Measurements from ENCODE around the gene API5. TPM values are rescaled to one million over a fixed set of nuclear protein-coding genes. Genes with fewer than 3 reads are reported as not detected.
A peak's percentile ranks its signal among the peaks of the same experiment; 100 is the strongest.

API5 gene
- total RNA-seq: 100 to 1,000 TPM in 1 of 5 donors, 10 to 100 TPM in 4; 71.1 to 101 (median 97.2) TPM
- total RNA-seq (2013): 79.6 TPM
- total RNA-seq: 77.0 to 321 (median 126) reads per million in 29 experiments

- DNase-seq: peak; percentile 82 to 94 (median 91)
- no peaks in the 10 kb centered on the region for H3K36me3 Mint-ChIP-seq
- Histone ChIP-seq H3K4me3 (ENCODE audit: control insufficient read depth in 1 of 2, extremely low read depth in 1 of 2, low read length in 1 of 2) (peak within 1 kb of the TSS; percentile 71 to 74), H3K27me3 (replicated peaks in 1 of 2; ENCODE audit: control insufficient read depth in 2 of 2, extremely low read depth in 1 of 2, insufficient read depth in 2 of 2, low read length in 1 of 2) (no peaks in the 10 kb centered on the region), H3K9me3 (no peaks in the 10 kb centered on the region), H3K36me3 (ENCODE audit: control insufficient read depth in 2 of 2, extremely low read depth in 1 of 2, insufficient read depth in 1 of 2, low read length in 1 of 2) (no peaks in the 10 kb centered on the region), H3K4me1 (ENCODE audit: control insufficient read depth in 1 of 2, extremely low read depth in 1 of 2, insufficient read depth in 2 of 2, low read length in 2 of 2) (peaks cover 22 to 31% of the 10 kb centered on the region in 2 experiments), H3K27ac (ENCODE audit: low read length) (peak within 1 kb of the TSS; percentile 55)
- H3K9me3 Mint-ChIP-seq: no peaks in the 10 kb centered on the region
- no peaks in the 10 kb centered on the region for H3K27me3 Mint-ChIP-seq
- peak within 1 kb of the TSS; percentile 88 to 90 for H3K27ac Mint-ChIP-seq
- H3K4me1 Mint-ChIP-seq: peaks cover 48 to 52% (median 51%) of the 10 kb centered on the region in 3 donors
- POLR2A ChIA-PET: interaction anchor here (0.5 to 2.7 kb wide), 9 partner anchors 16 to 1260 kb away, joined by 3 to 16 read pairs (median 3); partner anchors contain the start of gene TTC17 (in 1 of the 2)
- peak; percentile 97 to 99 (median 98) for ATAC-seq (replicated peaks in 1 of 4)
- WGBS (ENCODE audit: insufficient coverage): under 1% methylated on average over 58 of the region's 60 CpGs
- CTCF ChIA-PET: interaction anchor here (0.6 to 1.5 kb wide), 12 partner anchors 11 to 1804 kb away, joined by 3 to 29 read pairs (median 4); partner anchors contain the start of genes EXT2 (in 1 of the 2), HSD17B12 (in 1 of the 2) and TTC17 (in 1 of the 2)
- peak within 1 kb of the TSS; percentile 90 to 99 (median 98) for H3K4me3 Mint-ChIP-seq
These were observed at the start of gene API5 for GRCh38 chr11:43311791-43312607. TSS of gene API5 (plus strand) at chr11:43311996. CDS start at chr11:43312128, 132 bp downstream.

GRCh38 chr11:43267856-43268580, 43.8 kb upstream of the API5 start:
- H3K27ac ChIP-seq (ENCODE audit: low read length): no peak overlapping the region
- Mint-ChIP-seq H3K27me3 (peaks cover 8 to 31% of the 10 kb centered on the region in 2 donors), H3K27ac (no peak overlapping the region), H3K9me3 (no peaks in the 10 kb centered on the region), H3K4me1 (peaks cover 0 to 5% (median 2%) of the 10 kb centered on the region in 3 donors), H3K36me3 (no peaks in the 10 kb centered on the region), H3K4me3 (no peak overlapping the region)
- 85% methylated on average over 9 of the region's 10 CpGs for WGBS (ENCODE audit: insufficient coverage)
- no peaks in the 10 kb centered on the region for H3K36me3 ChIP-seq (ENCODE audit: control insufficient read depth in 2 of 2, extremely low read depth in 1 of 2, insufficient read depth in 1 of 2, low read length in 1 of 2)
- H3K27me3 ChIP-seq (replicated peaks in 1 of 2; ENCODE audit: control insufficient read depth in 2 of 2, extremely low read depth in 1 of 2, insufficient read depth in 2 of 2, low read length in 1 of 2): peaks cover 0 to 8% of the 10 kb centered on the region in 2 experiments
- CTCF ChIA-PET: interaction anchor here in 1 of 2 donors (0.6 kb wide), 1 partner anchor 185 kb away, joined by 3 read pairs; no protein-coding TSS in a partner anchor
- no peaks in the 10 kb centered on the region for H3K9me3 ChIP-seq
- POLR2A ChIA-PET: no interaction called here
- DNase-seq (no peak), ATAC-seq (replicated peaks in 1 of 4) (no peak)
- H3K4me3 ChIP-seq (ENCODE audit: control insufficient read depth in 1 of 2, extremely low read depth in 1 of 2, low read length in 1 of 2): no peak overlapping the region
- no peaks in the 10 kb centered on the region for H3K4me1 ChIP-seq (ENCODE audit: control insufficient read depth in 1 of 2, extremely low read depth in 1 of 2, insufficient read depth in 2 of 2, low read length in 2 of 2)

GRCh38 chr11:43268786-43269185, 43.0 kb upstream of the API5 start:
- Mint-ChIP-seq H3K27me3 (peaks cover 8 to 30% of the 10 kb centered on the region in 2 donors), H3K36me3 (no peaks in the 10 kb centered on the region), H3K4me3 (no peak overlapping the region), H3K9me3 (peaks cover 0 to 2% (median under 1%) of the 10 kb centered on the region in 3 donors), H3K27ac (no peak overlapping the region), H3K4me1 (peaks cover 0 to 5% (median 2%) of the 10 kb centered on the region in 3 donors)
- POLR2A ChIA-PET: no interaction called here
- CTCF ChIA-PET: interaction anchor here in 1 of 2 donors (0.6 kb wide), 1 partner anchor 186 kb away, joined by 3 read pairs; no protein-coding TSS in a partner anchor
- WGBS (ENCODE audit: insufficient coverage): no CpG with 5 or more reads among the region's 2 CpGs
- Histone ChIP-seq H3K36me3 (ENCODE audit: control insufficient read depth in 2 of 2, extremely low read depth in 1 of 2, insufficient read depth in 1 of 2, low read length in 1 of 2) (no peaks in the 10 kb centered on the region), H3K27ac (ENCODE audit: low read length) (no peak overlapping the region), H3K4me3 (ENCODE audit: control insufficient read depth in 1 of 2, extremely low read depth in 1 of 2, low read length in 1 of 2) (no peak overlapping the region), H3K9me3 (no peaks in the 10 kb centered on the region), H3K4me1 (ENCODE audit: control insufficient read depth in 1 of 2, extremely low read depth in 1 of 2, insufficient read depth in 2 of 2, low read length in 2 of 2) (no peaks in the 10 kb centered on the region), H3K27me3 (replicated peaks in 1 of 2; ENCODE audit: control insufficient read depth in 2 of 2, extremely low read depth in 1 of 2, insufficient read depth in 2 of 2, low read length in 1 of 2) (peaks cover 0 to 8% of the 10 kb centered on the region in 2 experiments)
- no peak for DNase-seq
- no peak for ATAC-seq (replicated peaks in 1 of 4)

- ChIA-PET CTCF (no interaction called here), POLR2A (no interaction called here)
- Mint-ChIP-seq H3K36me3 (no peaks in the 10 kb centered on the region), H3K4me3 (no peak overlapping the region), H3K4me1 (peaks cover 0 to 5% (median 2%) of the 10 kb centered on the region in 3 donors), H3K27me3 (peaks cover 4 to 30% of the 10 kb centered on the region in 2 donors), H3K27ac (no peak overlapping the region), H3K9me3 (peaks cover 0 to 6% (median 6%) of the 10 kb centered on the region in 3 donors)
- no peak overlapping the region for H3K4me3 ChIP-seq (ENCODE audit: control insufficient read depth in 1 of 2, extremely low read depth in 1 of 2, low read length in 1 of 2)
- H3K36me3 ChIP-seq (ENCODE audit: control insufficient read depth in 2 of 2, extremely low read depth in 1 of 2, insufficient read depth in 1 of 2, low read length in 1 of 2): no peaks in the 10 kb centered on the region
- ATAC-seq (replicated peaks in 1 of 4) (no peak), DNase-seq (no peak)
- peaks cover 0 to 8% of the 10 kb centered on the region in 2 experiments for H3K27me3 ChIP-seq (replicated peaks in 1 of 2; ENCODE audit: control insufficient read depth in 2 of 2, extremely low read depth in 1 of 2, insufficient read depth in 2 of 2, low read length in 1 of 2)
- 39% methylated on average over 11 of the region's 15 CpGs for WGBS (ENCODE audit: insufficient coverage)
- H3K27ac ChIP-seq (ENCODE audit: low read length): no peak overlapping the region
- no peaks in the 10 kb centered on the region for H3K9me3 ChIP-seq
- H3K4me1 ChIP-seq (ENCODE audit: control insufficient read depth in 1 of 2, extremely low read depth in 1 of 2, insufficient read depth in 2 of 2, low read length in 2 of 2): no peaks in the 10 kb centered on the region
These were observed 42.4 kb upstream of the API5 start for GRCh38 chr11:43269254-43269918.

- Mint-ChIP-seq H3K36me3 (no peaks in the 10 kb centered on the region), H3K4me3 (no peak overlapping the region), H3K9me3 (peaks cover 0 to 6% (median 6%) of the 10 kb centered on the region in 3 donors), H3K27me3 (peaks cover 4 to 30% of the 10 kb centered on the region in 2 donors), H3K27ac (no peak overlapping the region), H3K4me1 (peaks cover 0 to 5% (median 2%) of the 10 kb centered on the region in 3 donors)
- H3K36me3 ChIP-seq (ENCODE audit: control insufficient read depth in 2 of 2, extremely low read depth in 1 of 2, insufficient read depth in 1 of 2, low read length in 1 of 2): no peaks in the 10 kb centered on the region
- H3K4me1 ChIP-seq (ENCODE audit: control insufficient read depth in 1 of 2, extremely low read depth in 1 of 2, insufficient read depth in 2 of 2, low read length in 2 of 2): no peaks in the 10 kb centered on the region
- H3K27ac ChIP-seq (ENCODE audit: low read length): no peak overlapping the region
- 100% methylated on average over 1 of the region's 2 CpGs for WGBS (ENCODE audit: insufficient coverage)
- ATAC-seq (replicated peaks in 1 of 4) (no peak), DNase-seq (no peak)
- H3K4me3 ChIP-seq (ENCODE audit: control insufficient read depth in 1 of 2, extremely low read depth in 1 of 2, low read length in 1 of 2): no peak overlapping the region
- peaks cover 0 to 8% of the 10 kb centered on the region in 2 experiments for H3K27me3 ChIP-seq (replicated peaks in 1 of 2; ENCODE audit: control insufficient read depth in 2 of 2, extremely low read depth in 1 of 2, insufficient read depth in 2 of 2, low read length in 1 of 2)
- CTCF ChIA-PET: interaction anchor here in 1 of 2 donors (0.6 kb wide), 1 partner anchor 97 kb away, joined by 3 read pairs; no protein-coding TSS in a partner anchor
- POLR2A ChIA-PET: interaction anchor here in 1 of 2 donors (0.6 kb wide), 1 partner anchor 20 kb away, joined by 4 read pairs; no protein-coding TSS in a partner anchor
- H3K9me3 ChIP-seq: no peaks in the 10 kb centered on the region
These were observed 41.3 kb upstream of the API5 start for GRCh38 chr11:43270468-43270867.

Data from T-cell (primary cell).